HG02884 (cell line): ENCODE data around the gene CFHR4.
"Not testable (repeated sequence)": the region's sequence is repeated elsewhere in the genome, so short reads cannot be mapped to it uniquely, and the experiment has no call there.

ENCODE experiments used
- ATAC-seq: cut with Tn5 transposase; IDR thresholded peaks from one replicate; pipeline ENCODE4 v1.9.1; 2021; ENCODE audit warnings: mild to moderate bottlenecking, moderate library complexity; ENCODE audit not compliant: unreplicated experiment

The CFHR4 gene

DNA sequence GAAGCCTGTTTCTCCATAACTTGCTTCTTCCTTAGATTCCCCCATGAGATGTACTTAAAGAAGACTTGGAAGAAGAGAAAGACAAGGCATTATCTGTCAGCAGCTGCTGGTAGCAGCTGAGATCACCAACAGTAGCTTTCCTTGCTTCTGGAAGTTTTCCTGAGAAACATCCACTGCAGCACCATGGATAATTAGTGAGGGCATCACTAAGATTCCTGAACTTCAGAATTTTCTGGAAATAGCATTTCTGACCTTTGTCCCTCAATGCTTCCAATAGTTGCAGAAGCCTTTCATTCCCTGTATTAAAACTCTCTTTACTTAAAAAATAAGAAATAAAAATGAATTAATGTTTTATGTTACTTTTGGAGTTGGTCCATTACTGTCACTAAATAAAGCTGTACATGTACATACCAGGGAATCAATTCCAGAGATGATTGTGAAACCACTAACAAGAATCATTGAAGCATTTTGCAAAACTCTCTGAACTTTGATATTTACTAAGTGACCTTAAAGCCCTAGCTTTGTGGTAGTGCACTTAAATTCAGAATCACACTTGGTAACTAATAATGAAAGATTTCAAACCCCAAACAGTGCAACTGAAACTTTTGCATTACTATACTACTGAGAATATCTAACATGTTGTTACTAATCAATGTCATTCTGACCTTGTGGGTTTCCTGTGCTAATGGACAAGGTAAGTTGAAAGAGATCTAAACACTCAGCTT lies at the start of gene CFHR4:
Gene CFHR4, plus strand, starts transcription at position 538 of the 725 bp plus-strand sequence. Its CDS starts 99 bp downstream, at position 637.
- ATAC-seq: peak; percentile 98

DNA sequence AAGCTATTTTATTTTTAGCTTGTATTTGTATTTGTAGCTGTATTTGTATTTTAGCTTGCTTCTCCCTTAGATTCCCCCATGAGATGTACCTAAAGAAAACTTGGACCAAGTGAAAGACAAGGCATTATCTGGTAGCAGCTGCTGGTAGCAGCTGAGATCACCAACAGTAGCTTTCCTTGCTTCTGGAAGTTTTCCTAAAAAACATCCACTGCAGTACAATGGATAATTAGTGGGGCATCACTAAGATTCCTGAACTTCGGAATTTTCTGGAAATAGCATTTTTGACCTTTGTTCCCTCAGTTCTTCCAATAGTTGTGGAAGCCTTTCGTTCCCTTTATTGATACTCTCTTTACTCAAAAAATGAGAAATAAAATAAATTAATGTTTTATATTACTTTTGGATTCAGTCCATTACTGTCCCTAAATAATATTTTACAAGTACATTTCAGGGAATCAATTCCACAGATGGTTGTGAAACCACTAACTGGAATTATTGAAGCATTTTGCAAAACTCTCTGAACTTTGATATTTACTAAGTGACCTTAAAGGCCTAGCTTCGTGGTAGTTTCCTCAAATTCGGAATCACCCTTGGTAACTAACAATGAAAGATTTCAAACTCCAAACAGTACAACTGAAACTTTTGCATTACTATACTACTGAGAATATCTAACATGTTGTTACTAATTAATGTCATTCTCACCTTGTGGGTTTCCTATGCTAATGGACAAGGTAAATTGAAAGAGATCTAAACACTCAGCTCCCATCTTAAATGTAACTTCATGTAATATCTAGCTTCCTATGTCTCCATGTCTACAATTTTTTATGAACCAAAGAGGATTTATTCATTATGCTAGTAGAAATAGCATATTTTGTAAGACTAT lies 38.0 kb upstream of the CFHR4 start:
- ATAC-seq: not testable (repeated sequence)

DNA sequence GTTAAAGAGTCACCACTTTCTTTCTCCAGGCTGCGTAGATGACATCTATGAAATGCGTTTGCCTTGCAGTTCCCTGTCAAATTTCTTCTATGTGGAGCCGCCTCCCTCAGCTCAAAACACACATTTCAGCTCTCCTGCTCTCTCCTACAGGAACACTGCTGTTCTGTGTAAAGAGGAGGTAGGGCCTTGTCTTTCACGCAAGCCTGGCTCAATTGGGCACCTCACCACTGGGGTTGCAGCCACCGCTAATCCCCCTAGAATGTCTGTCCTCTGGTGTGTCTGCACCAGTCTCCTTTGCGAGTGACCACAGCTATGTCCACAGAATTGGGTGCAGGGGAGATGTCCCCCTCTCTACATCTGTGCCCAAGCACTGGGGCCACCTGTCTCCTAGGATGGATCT lies 31.8 kb upstream of the CFHR4 start:
- ATAC-seq: no peak

DNA sequence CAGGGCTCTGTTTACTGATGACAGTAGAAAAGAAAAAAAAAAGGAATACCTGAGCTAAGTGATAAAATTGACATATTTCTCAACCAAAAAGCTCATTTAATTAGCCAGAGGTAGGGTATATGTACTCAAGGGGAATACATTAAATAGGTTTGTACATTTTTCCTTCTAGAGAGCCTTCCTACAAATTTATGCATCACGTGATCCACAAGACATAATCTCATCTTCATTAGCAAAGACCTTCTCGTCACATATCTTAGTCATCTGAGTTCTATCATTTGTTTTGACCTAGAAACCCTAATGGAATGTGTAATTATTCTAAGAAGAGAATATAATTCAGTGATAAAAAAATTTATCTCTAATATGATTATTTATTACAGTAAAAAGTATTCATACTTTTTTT lies 30.7 kb upstream of the CFHR4 start:
- ATAC-seq: no peak

DNA sequence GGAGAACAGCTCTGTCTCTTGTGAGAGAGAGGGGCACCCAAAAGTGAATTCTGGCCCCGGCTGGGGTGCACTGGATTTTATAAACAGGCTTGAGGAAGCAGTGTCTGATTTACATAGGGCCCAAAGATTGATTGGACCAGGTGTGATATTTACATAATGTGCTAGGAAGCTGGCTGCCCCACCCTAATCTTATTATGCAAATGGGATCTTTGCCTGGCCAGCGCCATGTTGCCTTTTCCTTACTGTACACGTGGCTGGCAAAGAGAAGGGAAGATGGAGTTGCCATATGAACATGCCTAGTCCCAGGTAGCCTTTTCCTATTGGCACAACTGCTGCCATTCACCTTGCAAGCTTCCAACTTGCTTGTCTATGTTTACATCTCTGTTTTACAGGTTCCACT lies 29.0 kb upstream of the CFHR4 start:
- no peak for ATAC-seq

DNA sequence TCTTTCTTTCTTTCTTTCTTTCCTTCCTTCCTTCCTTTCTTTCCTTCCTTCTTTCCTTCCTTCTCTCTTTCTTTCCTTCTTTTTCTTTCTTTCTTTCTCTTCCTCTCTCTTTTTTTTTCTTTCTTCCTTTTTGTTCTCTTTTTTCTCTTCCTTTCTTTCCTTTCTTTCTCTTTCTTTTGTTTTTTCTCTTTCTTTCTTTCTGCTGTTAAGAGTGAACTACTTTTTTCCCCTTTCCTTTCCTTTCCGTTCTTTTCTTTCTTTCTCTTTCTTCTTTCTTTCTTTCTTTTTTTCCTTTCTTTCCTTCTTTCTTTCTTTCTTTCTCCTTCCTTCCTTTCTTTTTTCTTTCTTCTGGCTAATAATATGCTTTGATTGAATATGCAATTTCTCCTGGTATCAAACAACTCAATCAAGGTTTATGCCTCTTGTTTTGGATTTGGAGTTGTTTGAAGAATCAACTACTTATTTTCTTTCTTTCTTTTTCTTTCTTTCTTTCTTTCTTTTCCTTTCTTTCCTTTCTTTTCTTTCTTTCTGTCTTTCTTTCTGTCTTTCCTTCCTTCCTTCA lies 27.4 kb upstream of the CFHR4 start:
- no peak for ATAC-seq

DNA sequence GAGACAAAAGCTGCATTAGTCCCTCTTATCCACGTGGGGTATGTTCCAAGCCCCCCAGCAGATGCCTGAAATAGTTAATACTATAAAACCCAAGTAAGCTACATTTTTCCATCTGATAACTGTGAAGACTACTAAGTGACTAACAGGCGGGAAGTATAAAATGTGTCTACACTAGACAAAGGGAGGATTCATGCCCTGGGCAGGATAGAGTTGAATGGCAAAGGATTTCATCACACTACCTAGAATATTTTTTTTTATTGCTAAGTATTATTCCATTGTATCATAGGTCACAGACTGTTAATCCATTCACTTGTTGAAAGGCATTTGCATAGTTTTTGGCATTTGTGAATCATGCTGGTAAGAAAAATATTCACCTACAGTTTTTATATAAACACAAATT lies 26.4 kb upstream of the CFHR4 start:
- ATAC-seq: no peak

DNA sequence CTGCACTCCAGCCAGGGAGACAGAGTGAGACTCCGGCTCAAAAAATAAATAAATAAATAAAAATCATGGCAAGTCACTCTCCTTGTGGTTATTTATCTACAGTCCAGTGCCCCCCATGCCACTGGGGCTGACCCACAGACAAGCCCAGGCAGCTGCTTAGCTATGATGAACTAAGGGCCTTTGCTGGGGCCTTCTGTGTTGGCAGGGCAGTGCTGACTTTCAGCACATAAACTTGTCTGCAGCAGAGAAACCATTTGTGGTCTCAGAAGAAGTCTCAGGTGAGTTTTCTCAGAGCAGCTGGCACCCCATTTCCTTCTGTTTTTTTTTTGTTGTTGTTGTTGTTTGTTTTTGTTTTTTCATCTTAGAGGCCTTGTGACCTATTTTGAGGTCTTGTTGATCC lies 20.9 kb upstream of the CFHR4 start:
- ATAC-seq: no peak

DNA sequence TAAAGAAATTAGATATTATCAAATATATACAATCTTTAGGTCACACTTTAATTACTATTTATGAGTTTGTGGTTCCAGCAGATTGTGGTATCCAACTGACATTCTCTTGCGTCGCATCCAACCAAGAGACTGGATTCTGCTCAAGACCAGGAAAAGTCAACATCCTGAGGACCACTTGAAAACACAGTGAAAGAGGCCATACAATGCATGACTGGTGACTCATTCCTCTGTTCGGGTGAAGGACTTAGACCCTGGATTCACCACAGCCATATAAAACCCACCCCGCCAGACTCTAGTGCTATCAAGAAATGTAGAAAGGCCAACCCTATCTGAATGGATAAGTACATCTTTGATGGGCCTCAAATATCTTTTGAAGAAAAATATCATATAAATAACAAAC lies 14.5 kb upstream of the CFHR4 start:
- ATAC-seq: no peak

DNA sequence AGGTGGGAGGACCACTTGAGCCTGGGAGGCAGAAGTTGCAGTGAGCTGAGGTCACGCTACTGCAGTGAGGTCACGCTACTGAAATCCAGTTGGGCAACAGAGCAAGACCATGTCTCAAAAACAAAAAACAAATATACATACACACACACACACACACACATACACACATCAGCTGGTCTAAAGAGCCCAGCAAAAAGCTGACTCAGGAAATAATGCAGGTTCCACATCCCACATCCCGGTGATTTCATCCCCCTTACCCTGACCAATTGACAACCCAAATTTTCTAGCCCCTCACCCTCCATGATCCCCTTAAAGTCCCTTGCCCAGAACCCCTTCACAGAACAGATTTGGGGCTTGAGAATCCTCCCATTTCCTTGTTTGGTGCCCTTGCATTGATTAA lies 11.9 kb upstream of the CFHR4 start:
- ATAC-seq: no peak

DNA sequence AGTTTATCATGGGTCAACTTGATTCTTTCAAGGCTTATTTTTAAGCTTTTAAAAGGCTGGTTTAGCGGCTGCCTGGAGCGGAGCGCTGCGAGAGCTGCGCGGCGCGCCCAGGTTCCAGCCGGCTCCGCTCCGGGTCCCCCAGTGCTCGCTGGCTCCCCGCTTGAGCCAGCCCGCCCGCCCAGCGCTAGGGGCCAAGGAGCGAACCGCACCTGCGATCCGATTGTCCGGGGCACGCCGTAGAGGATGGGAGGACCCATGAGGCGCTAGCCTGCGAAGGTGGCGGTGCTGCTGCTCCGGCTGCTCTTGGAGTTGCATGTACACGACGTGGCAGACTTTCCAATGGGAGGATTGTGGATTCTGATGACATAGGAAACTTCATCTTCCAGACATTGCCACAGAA lies 9.9 kb upstream of the CFHR4 start:
- no peak for ATAC-seq

DNA sequence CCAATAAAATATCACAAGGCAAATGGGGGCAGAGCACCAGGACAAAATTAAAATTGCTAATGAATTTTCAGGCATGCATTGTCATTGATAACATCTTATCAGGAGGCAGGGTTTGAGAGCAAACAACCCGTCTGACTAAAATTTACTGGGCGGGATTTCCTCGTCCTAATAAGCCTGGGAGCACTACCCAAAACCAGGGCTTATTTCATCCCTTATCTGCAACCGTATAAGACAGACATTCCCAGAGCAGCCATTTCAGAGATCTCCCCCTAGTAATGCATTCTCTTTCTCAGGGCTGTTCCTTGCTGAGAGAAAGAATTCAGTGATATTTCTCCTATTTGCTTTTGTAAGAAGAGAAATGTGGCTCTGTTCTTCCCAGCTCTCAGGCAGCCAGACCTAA lies 1.3 kb upstream of the CFHR4 start:
- not testable (repeated sequence) for ATAC-seq

DNA sequence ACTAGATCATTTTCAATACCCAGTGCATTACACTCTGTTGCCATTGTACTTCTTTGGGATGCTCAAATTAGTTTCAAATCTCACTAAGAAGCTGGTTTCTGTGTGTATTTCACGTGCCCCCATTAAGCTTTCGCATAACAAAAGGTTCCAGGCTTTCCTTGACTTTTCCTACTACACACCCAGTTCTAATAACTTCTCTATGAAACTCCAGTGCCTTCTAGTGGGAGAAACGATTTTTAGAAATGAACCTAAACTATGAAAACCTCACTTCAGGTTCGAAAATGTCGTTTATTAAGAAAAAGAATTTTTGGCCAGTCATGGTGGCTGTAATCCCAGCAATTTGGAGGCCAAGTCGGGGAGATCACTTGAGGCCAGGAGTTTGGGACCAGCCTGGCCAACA lies 2.8 kb downstream of the CFHR4 start:
- ATAC-seq: no peak

DNA sequence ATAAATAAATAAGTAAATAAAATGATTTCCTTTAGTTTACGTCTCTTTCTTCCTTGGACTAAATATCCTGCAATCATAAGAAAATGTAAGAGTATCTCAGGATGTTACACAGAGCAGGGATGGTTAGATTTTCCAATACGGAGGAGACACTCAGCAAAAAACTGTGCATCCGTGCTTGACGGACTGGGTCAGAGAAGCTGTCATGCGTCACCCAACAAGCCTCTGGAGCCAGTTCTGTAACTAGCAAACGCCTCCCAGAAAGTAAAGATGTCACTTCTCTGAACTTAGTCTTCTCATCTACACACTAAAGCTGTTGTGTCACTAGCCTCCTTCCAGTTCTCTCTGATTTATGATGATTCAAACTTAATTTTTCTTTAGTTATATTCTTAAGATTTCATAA lies 3.4 kb downstream of the CFHR4 start:
- no peak for ATAC-seq

DNA sequence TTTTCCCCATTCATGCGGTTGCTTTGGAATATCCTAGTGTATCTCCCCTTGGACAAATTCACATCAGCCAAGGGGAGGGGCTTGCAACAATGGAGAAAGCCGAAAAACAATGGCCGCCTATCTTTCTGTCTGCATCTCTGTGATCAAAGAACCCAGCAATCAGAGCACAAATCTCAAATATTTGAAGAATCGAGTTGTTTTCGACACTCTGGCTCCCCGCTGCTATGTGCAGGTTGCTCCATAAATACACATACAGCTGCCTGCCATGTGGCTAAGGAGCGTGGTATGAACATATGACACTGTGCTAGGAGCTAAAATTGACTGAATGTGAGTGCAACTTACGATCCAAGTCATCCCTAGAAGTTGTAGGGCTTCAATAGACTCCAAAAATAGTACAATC lies 8.5 kb downstream of the CFHR4 start:
- ATAC-seq: no peak

DNA sequence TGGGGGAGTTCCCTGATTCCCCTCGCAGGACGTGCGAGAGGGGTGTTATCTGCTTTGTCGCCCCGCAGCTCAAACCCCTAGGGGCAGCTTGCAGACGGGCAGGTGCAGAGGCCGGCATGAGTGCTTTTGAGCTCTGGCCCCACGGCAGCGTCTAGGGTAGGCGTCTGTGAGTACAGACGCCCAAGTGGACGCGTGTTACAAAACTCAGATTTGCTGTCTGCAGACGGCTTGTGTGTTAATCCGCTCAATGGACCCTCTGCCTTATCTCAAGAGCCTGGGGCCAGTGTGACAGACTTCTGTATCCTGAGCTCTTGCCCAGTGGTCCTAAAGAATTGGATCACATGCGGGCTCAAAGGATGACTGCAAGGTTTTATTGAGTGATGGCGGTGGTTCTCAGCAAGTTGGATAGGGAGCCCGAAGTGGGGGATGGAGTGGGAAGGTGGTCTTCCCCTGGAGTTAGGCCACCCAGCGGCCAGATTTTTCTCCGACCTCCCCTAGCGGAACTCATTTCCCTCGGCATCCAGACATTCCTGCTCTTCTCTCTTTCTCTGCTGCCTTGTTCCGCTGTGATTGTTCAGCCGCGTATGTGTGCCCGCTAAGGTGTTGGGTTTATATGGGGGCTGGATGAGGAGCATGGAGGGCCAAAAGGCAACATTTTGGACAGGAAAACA lies 9.4 kb downstream of the CFHR4 start:
- no peak for ATAC-seq

DNA sequence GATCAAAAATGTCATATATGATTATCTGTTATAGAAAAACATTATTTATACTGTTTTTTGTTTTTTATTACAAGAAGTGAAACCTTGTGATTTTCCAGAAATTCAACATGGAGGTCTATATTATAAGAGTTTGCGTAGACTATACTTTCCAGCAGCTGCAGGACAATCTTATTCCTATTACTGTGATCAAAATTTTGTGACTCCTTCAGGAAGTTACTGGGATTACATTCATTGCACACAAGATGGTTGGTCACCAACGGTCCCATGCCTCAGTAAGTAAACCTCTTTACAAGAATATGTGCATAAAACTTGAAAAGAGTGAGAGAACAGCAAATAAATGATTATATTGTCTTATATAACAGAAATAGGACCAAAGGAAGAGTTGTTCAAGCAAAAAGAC lies 14.5 kb downstream of the CFHR4 start:
- no peak for ATAC-seq

DNA sequence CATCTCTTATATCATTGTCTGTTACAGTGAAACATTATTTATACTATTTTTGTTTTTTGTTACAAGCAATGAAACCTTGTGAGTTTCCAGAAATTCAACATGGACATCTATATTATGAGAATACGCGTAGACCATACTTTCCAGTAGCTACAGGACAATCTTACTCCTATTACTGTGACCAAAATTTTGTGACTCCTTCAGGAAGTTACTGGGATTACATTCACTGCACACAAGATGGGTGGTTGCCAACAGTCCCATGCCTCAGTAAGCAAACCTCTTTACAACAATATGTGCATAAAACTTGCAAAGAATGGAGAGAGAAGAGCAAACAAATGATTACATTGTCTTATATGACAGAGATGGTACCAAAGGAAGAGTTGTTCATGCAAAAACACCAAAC lies 22.4 kb downstream of the CFHR4 start:
- no peak for ATAC-seq

DNA sequence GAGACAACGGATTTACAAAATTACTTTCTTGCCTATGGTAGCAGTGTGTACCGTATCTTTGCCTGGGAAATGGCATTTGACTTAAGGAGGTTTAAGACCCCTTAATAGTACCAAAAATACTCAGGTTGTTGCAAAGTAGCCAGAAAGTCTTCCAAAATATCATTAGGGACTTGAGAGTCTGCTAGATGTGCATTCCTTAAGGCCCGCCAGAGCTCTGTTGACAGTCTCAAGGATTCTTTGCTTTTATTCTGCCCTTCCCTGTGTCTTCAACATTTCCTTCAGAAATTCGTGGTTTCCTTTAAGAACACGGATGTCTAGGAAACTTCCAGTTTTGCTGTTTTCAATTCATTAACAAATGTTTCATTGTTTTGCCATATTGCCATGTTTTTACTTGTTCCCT lies 24.4 kb downstream of the CFHR4 start:
- not testable (repeated sequence) for ATAC-seq

DNA sequence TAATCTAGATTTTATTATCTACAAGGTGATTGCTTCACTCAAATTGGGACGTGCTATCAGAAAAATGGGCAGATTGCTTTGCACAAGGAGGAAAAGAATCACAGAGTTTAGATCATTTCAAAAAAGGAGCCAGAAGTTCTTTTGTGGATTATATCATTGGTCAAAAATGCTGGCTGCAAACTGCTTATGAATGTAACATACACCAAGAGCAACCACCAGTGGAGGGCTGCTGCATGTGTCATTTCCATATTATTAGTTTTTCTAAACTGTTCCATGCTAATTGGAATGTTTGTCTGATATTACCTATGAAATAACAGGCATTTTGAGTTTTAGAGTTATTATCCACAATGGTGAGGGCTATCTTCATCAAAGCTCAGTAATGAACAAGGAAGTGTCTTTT lies 39.0 kb downstream of the CFHR4 start:
- not testable (repeated sequence) for ATAC-seq

DNA sequence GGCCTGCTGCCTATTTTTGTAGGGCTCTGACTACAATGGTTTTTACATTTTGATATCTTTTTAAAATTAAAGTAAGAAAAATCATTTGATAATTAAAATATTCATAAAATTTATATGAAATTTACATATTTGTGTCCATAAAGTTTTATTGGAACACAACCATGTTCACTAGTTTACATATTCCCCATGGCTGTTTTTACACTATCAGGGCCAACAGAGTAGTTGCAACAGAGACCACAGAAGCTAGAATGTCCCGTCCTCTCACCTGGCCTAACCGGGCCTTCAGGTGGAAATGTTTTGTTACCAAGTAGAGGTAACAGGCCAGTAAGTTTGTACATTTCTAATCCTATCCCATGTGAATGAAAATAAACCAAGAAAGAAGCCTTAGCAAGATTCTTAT lies 45.0 kb downstream of the CFHR4 start:
- not testable (repeated sequence) for ATAC-seq
